ENCODE data around the gene CCDC146. TPM values are rescaled to one million over a fixed set of nuclear protein-coding genes. Genes with fewer than 3 reads are reported as not detected.
"Not testable (repeated sequence)": the region's sequence is repeated elsewhere in the genome, so short reads cannot be mapped to it uniquely, and the experiment has no call there.

The CCDC146 gene
- total and polyA plus RNA-seq, 3 experiments from 2014 or later, result 1.2 to 5.6 (median 1.5) TPM

DNA sequence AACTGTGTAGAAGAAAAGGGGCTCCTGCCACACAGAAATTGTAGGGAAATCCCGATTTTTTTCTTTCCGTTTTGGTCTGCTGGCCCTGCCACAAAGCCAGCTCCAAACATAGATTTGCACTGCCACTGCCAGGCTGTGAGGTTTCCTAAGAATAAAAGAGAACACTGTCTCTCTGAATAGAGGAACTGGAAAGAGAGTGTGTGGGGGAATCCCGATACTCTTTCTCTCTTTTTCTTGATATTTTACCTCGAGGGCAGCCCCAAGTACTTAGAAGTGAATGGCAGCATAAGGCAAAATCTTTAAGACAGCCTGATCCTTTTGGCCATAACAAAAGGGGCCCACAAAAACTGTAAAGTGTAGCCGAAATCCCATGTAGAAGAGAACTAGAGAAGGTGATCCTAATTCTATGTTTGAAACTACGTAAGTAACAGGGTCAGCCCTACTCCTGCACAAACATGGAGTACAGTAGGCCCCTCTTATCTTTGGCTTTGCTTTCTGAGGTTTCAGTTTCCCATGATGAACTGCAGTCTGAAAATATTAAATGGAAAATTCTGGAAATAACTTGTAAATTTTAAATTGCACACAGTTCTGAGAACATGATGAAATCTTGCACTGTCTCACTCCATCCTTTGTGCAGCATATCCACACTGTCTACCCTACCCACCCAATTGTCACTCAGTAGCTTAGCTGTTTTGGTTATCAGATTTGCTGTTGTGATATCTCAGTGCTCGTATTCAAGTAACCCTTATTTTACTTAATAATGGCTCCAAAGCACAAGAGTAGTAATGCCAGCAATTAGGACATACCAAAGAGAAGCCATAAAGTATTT is 6.4 kb downstream of the CCDC146 start:
- H3K4me3 ChIP-seq (ENCODE audit: low read length); POLR2A ChIA-PET; H3K9me3 ChIP-seq (ENCODE audit: low read length); H3K36me3 ChIP-seq (ENCODE audit: insufficient read depth, low read length); H3K27me3 Mint-ChIP-seq; H3K4me1 Mint-ChIP-seq; H3K4me1 ChIP-seq (ENCODE audit: insufficient read depth, low read length); DNase-seq; H3K27me3 ChIP-seq (ENCODE audit: insufficient read depth, low read length, poor library complexity, severe bottlenecking); H3K36me3 Mint-ChIP-seq; H3K27ac Mint-ChIP-seq; H3K27ac ChIP-seq (ENCODE audit: low read depth, low read length); H3K4me3 Mint-ChIP-seq; H3K9me3 Mint-ChIP-seq: not testable (repeated sequence)
- CTCF ChIA-PET, result interaction anchor here (1.2 kb wide), 1 partner anchor 203 kb away, joined by 3 read pairs; no protein-coding TSS in a partner anchor

DNA sequence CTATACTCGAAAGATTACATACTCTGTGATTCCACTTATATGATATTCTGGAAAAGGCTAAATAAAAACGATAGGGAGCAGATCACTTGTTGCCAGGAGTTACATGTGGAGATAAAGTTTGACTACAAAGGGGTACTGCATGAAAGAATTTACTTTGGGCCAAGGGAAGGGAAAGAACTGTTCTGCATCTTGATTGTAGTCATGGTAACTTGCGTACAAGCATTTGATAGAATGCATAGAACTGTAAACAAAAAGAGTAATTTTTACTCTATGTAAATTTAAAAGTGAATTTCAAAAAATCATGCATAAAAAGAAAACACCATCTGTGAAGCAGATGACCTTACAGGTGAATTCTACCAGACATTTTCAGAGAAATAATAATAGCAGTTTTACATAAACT is 9.4 kb downstream of the CCDC146 start:
- H3K4me3 Mint-ChIP-seq; H3K36me3 ChIP-seq (ENCODE audit: insufficient read depth, low read length); H3K27me3 Mint-ChIP-seq; H3K36me3 Mint-ChIP-seq; H3K27me3 ChIP-seq (ENCODE audit: insufficient read depth, low read length, poor library complexity, severe bottlenecking); DNase-seq; H3K27ac ChIP-seq (ENCODE audit: low read depth, low read length); H3K9me3 ChIP-seq (ENCODE audit: low read length); H3K4me3 ChIP-seq (ENCODE audit: low read length); H3K4me1 Mint-ChIP-seq; POLR2A ChIA-PET; H3K27ac Mint-ChIP-seq; H3K9me3 Mint-ChIP-seq; H3K4me1 ChIP-seq (ENCODE audit: insufficient read depth, low read length); CTCF ChIA-PET: not testable (repeated sequence)

DNA sequence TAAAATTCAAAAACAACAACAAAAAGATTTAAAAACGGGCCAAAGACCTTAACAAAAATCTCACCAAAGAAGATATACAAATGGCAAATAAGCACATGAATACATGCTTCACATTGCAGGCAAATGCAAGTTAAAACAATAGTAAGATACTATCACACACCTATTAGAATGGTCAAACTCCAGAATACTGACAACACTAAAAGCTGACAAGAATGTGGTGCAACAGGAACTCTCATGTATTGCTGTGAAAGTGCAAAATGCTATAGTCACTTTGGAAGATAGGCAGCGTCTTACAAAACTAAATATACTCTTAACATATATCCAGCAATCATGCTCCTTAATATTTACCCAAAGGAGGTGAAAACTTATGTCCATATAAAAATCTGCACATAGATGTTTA is 16.3 kb downstream of the CCDC146 start:
- DNase-seq; H3K4me1 ChIP-seq (ENCODE audit: insufficient read depth, low read length); H3K36me3 Mint-ChIP-seq; H3K27me3 ChIP-seq (ENCODE audit: insufficient read depth, low read length, poor library complexity, severe bottlenecking); H3K27ac ChIP-seq (ENCODE audit: low read depth, low read length); H3K27ac Mint-ChIP-seq; H3K36me3 ChIP-seq (ENCODE audit: insufficient read depth, low read length); H3K4me3 ChIP-seq (ENCODE audit: low read length); POLR2A ChIA-PET; H3K4me3 Mint-ChIP-seq; H3K9me3 ChIP-seq (ENCODE audit: low read length); H3K27me3 Mint-ChIP-seq; H3K4me1 Mint-ChIP-seq; CTCF ChIA-PET: not testable (repeated sequence)
- H3K9me3 Mint-ChIP-seq, result peaks cover 0 to 23% (median 7%) of the 10 kb centered on the region in 5 donors

DNA sequence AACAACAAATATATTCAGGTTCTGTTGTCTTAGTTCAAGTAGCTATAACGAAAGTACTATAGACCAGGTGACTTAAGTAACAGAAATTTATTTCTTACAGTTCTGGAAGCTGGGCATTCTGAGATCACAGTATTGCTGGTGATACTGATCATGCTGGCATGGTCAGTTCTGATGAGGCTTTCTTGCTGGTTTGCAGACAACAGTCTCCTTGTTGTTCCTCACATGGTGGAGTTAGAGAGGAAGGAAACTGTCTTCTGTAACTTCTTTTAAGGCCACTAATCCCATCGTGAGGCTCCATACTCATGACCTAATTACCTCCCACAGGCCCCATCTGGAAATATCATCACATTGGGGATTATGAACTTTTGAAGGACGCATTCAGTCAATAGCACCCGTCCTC is 17.9 kb downstream of the CCDC146 start:
- H3K27me3 ChIP-seq (ENCODE audit: insufficient read depth, low read length, poor library complexity, severe bottlenecking); CTCF ChIA-PET; DNase-seq; POLR2A ChIA-PET; H3K36me3 ChIP-seq (ENCODE audit: insufficient read depth, low read length); H3K9me3 ChIP-seq (ENCODE audit: low read length); H3K27me3 Mint-ChIP-seq; H3K4me1 Mint-ChIP-seq; H3K4me1 ChIP-seq (ENCODE audit: insufficient read depth, low read length); H3K4me3 Mint-ChIP-seq; H3K4me3 ChIP-seq (ENCODE audit: low read length); H3K27ac ChIP-seq (ENCODE audit: low read depth, low read length); H3K27ac Mint-ChIP-seq: not testable (repeated sequence)
- Mint-ChIP-seq H3K9me3 (peaks cover 0 to 37% (median 19%) of the 10 kb centered on the region in 5 donors), H3K36me3 (peaks cover 2 to 14% (median 2%) of the 10 kb centered on the region in 3 donors)

DNA sequence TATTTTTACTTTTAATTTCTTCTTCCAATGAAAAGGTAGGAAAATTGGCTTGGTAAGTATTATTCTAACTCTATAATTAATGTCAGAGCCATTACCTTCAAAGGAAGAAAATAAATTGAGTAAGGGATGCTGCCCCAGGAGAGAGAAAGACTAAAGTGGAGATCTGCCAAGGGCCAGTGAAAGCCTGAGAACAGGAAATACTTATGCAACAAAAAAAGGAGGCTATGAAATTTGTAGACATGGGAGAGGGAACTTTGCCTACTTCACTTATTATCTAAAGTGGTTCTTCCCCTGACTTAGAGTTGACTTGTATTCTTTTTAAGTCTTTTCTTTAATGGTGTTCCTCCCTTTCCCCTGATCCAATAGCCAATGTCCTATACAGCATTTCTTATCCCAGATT is 29.8 kb downstream of the CCDC146 start:
- H3K36me3 ChIP-seq (ENCODE audit: insufficient read depth, low read length); H3K9me3 Mint-ChIP-seq; DNase-seq; H3K4me3 Mint-ChIP-seq; H3K4me3 ChIP-seq (ENCODE audit: low read length); H3K4me1 ChIP-seq (ENCODE audit: insufficient read depth, low read length); H3K27ac ChIP-seq (ENCODE audit: low read depth, low read length); H3K27me3 Mint-ChIP-seq; CTCF ChIA-PET; H3K27ac Mint-ChIP-seq; H3K27me3 ChIP-seq (ENCODE audit: insufficient read depth, low read length, poor library complexity, severe bottlenecking); POLR2A ChIA-PET; H3K9me3 ChIP-seq (ENCODE audit: low read length): not testable (repeated sequence)
- Mint-ChIP-seq H3K36me3 (peaks cover 0 to 10% (median 0%) of the 10 kb centered on the region in 3 donors), H3K4me1 (peaks cover 1 to 12% (median 6%) of the 10 kb centered on the region in 3 donors)

DNA sequence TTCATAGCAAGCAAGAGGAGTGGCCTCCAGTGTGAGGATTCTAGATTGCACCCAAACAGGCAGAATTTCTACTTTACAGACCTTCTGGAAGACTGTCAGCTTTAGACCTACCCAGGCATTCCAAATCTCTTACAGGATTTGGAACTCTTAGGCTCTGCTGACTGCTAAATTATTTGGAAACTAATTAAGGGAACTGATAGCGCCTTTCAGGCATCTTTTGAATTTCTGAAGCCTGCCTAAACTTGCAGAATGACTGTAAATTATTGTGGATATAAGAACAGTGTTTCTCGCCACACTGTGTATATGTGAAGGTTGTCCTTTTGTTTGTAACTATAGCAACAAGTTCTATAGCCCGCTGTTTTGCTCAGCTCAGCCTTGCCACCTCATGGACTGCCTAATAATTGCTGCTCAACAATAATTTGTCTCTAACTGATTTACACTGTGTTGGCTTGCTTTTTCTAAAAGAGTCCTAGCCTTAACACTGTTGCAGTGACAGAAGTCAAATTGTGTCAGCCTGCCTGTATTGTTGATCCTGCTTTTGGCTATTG is 32.6 kb downstream of the CCDC146 start:
- H3K9me3 ChIP-seq (ENCODE audit: low read length); H3K36me3 Mint-ChIP-seq; H3K9me3 Mint-ChIP-seq; H3K27ac Mint-ChIP-seq; H3K27ac ChIP-seq (ENCODE audit: low read depth, low read length); H3K4me3 ChIP-seq (ENCODE audit: low read length); H3K36me3 ChIP-seq (ENCODE audit: insufficient read depth, low read length); DNase-seq; H3K27me3 Mint-ChIP-seq; H3K4me1 ChIP-seq (ENCODE audit: insufficient read depth, low read length); POLR2A ChIA-PET; H3K4me3 Mint-ChIP-seq; H3K27me3 ChIP-seq (ENCODE audit: insufficient read depth, low read length, poor library complexity, severe bottlenecking); CTCF ChIA-PET: not testable (repeated sequence)
- peaks cover 5 to 22% (median 13%) of the 10 kb centered on the region in 3 donors for H3K4me1 Mint-ChIP-seq

DNA sequence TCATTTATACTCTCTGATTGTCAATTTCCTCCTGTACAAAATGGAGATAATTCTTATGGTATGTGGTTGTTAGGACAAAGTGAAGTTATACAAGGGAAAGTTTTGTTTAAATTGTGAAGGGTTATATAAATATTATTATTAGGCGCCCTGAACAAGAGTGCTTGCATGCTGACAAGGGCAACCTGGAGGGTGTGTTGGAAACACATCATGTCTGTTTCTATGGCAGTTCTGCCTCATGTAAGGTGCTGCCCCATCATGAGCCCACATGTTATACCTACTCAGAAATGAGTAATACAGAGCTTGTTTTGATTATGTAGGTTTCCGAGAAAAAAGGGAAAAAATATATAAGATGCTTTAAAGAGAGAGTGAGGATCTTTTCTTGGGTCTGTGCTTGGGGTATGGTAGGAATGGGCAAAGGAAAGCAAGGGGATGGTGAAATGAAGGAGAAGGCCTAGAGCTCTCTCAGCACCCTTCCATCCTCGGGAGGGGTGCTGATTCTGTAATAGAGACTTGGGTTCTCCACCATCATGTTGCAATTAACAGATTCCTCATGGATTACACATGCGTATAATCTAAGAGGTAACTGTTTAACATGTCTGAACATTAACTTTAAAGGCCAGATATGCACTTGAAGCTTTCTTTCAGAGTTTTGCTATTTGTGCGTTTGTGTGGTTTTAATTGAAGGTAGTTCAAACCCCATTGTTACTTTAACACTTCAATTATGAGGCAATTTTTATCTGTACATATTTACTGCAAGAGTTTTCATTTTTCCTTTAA is 33.4 kb downstream of the CCDC146 start:
- H3K4me1 Mint-ChIP-seq, result peaks cover 5 to 22% (median 13%) of the 10 kb centered on the region in 3 donors
- H3K4me3 Mint-ChIP-seq; H3K36me3 Mint-ChIP-seq; H3K27ac ChIP-seq (ENCODE audit: low read depth, low read length); CTCF ChIA-PET; POLR2A ChIA-PET; H3K4me3 ChIP-seq (ENCODE audit: low read length); H3K9me3 Mint-ChIP-seq; H3K4me1 ChIP-seq (ENCODE audit: insufficient read depth, low read length); H3K27ac Mint-ChIP-seq; H3K36me3 ChIP-seq (ENCODE audit: insufficient read depth, low read length); DNase-seq; H3K27me3 Mint-ChIP-seq; H3K9me3 ChIP-seq (ENCODE audit: low read length); H3K27me3 ChIP-seq (ENCODE audit: insufficient read depth, low read length, poor library complexity, severe bottlenecking): not testable (repeated sequence)

DNA sequence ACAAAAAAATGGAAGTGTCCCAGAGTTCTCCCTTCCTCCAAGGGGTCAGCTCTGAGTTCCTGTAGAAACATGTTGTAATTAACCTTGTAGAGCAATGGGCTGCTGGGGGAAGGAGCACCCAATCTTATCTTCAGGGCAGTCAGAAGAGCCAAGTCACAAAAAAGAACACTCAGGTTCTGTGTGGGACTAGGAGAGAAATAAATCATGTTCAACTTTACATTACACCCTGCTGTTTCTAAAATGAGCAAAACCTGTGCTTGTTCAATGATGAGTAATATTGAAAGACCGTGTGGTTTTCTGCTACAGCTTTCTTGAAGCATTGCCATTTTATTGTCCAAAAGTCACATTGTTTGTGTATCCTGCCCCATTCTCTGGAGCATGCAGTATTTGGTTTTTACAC is 34.6 kb downstream of the CCDC146 start:
- CTCF ChIA-PET; H3K27ac ChIP-seq (ENCODE audit: low read depth, low read length); H3K36me3 Mint-ChIP-seq; H3K4me1 ChIP-seq (ENCODE audit: insufficient read depth, low read length); H3K9me3 Mint-ChIP-seq; H3K4me3 Mint-ChIP-seq; H3K27me3 Mint-ChIP-seq; H3K4me3 ChIP-seq (ENCODE audit: low read length); POLR2A ChIA-PET; H3K36me3 ChIP-seq (ENCODE audit: insufficient read depth, low read length); H3K27ac Mint-ChIP-seq; H3K27me3 ChIP-seq (ENCODE audit: insufficient read depth, low read length, poor library complexity, severe bottlenecking); DNase-seq; H3K9me3 ChIP-seq (ENCODE audit: low read length): not testable (repeated sequence)
- H3K4me1 Mint-ChIP-seq, result peaks cover 5 to 22% (median 13%) of the 10 kb centered on the region in 3 donors

All from CD8-positive, alpha-beta memory T cell (primary cell).